ENCODE measurements around the gene NEK9. TPM values are rescaled to one million over a fixed set of nuclear protein-coding genes. Genes with fewer than 3 reads are reported as not detected.

Gene NEK9
- total and polyA plus RNA-seq, 2 experiments from 2014 or later, result 16.3 to 31.1 TPM

- TF ChIP-seq, protein P1, sequence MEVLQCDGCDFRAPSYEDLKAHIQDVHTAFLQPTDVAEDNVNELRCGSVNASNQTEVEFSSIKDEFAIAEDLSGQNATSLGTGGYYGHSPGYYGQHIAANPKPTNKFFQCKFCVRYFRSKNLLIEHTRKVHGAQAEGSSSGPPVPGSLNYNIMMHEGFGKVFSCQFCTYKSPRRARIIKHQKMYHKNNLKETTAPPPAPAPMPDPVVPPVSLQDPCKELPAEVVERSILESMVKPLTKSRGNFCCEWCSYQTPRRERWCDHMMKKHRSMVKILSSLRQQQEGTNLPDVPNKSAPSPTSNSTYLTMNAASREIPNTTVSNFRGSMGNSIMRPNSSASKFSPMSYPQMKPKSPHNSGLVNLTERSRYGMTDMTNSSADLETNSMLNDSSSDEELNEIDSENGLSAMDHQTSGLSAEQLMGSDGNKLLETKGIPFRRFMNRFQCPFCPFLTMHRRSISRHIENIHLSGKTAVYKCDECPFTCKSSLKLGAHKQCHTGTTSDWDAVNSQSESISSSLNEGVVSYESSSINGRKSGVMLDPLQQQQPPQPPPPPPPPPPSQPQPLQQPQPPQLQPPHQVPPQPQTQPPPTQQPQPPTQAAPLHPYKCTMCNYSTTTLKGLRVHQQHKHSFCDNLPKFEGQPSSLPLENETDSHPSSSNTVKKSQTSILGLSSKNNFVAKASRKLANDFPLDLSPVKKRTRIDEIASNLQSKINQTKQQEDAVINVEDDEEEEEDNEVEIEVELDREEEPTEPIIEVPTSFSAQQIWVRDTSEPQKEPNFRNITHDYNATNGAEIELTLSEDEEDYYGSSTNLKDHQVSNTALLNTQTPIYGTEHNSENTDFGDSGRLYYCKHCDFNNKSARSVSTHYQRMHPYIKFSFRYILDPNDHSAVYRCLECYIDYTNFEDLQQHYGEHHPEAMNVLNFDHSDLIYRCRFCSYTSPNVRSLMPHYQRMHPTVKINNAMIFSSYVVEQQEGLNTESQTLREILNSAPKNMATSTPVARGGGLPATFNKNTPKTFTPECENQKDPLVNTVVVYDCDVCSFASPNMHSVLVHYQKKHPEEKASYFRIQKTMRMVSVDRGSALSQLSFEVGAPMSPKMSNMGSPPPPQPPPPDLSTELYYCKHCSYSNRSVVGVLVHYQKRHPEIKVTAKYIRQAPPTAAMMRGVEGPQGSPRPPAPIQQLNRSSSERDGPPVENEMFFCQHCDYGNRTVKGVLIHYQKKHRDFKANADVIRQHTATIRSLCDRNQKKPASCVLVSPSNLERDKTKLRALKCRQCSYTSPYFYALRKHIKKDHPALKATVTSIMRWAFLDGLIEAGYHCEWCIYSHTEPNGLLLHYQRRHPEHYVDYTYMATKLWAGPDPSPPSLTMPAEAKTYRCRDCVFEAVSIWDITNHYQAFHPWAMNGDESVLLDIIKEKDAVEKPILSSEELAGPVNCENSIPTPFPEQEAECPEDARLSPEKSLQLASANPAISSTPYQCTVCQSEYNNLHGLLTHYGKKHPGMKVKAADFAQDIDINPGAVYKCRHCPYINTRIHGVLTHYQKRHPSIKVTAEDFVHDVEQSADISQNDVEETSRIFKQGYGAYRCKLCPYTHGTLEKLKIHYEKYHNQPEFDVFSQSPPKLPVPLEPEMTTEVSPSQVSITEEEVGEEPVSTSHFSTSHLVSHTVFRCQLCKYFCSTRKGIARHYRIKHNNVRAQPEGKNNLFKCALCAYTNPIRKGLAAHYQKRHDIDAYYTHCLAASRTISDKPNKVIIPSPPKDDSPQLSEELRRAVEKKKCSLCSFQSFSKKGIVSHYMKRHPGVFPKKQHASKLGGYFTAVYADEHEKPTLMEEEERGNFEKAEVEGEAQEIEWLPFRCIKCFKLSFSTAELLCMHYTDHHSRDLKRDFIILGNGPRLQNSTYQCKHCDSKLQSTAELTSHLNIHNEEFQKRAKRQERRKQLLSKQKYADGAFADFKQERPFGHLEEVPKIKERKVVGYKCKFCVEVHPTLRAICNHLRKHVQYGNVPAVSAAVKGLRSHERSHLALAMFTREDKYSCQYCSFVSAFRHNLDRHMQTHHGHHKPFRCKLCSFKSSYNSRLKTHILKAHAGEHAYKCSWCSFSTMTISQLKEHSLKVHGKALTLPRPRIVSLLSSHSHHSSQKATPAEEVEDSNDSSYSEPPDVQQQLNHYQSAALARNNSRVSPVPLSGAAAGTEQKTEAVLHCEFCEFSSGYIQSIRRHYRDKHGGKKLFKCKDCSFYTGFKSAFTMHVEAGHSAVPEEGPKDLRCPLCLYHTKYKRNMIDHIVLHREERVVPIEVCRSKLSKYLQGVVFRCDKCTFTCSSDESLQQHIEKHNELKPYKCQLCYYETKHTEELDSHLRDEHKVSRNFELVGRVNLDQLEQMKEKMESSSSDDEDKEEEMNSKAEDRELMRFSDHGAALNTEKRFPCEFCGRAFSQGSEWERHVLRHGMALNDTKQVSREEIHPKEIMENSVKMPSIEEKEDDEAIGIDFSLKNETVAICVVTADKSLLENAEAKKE (CRISPR knock-in tag; IDR thresholded peaks at IDR 0.05), result no peak
- no peak for TF ChIP-seq NANOG (IDR thresholded peaks at IDR 0.05; ENCODE audit: borderline replicate concordance)
- TF ChIP-seq CREB1 (CRISPR knock-in tag; IDR thresholded peaks at IDR 0.05; ENCODE audit: low read depth), result no peak
- TF ChIP-seq STAT1 (IDR thresholded peaks at IDR 0.05; ENCODE audit: unreplicated experiment), result no peak
- TF ChIP-seq EZH2 (IDR thresholded peaks at IDR 0.05; ENCODE audit: low read depth, unreplicated experiment), result no peak
- TF ChIP-seq EZH2phosphoT487 (IDR thresholded peaks at IDR 0.05; ENCODE audit: unreplicated experiment), result no peak
- no peak for TF ChIP-seq ZNF331 (CRISPR knock-in tag; IDR thresholded peaks at IDR 0.05; ENCODE audit: low read depth)
- TF ChIP-seq, protein P2, sequence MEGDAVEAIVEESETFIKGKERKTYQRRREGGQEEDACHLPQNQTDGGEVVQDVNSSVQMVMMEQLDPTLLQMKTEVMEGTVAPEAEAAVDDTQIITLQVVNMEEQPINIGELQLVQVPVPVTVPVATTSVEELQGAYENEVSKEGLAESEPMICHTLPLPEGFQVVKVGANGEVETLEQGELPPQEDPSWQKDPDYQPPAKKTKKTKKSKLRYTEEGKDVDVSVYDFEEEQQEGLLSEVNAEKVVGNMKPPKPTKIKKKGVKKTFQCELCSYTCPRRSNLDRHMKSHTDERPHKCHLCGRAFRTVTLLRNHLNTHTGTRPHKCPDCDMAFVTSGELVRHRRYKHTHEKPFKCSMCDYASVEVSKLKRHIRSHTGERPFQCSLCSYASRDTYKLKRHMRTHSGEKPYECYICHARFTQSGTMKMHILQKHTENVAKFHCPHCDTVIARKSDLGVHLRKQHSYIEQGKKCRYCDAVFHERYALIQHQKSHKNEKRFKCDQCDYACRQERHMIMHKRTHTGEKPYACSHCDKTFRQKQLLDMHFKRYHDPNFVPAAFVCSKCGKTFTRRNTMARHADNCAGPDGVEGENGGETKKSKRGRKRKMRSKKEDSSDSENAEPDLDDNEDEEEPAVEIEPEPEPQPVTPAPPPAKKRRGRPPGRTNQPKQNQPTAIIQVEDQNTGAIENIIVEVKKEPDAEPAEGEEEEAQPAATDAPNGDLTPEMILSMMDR (conservative IDR thresholded peaks at IDR 0.05; ENCODE audit: low read depth in 2 of 2), result no peak
- TF ChIP-seq REST (IDR thresholded peaks at IDR 0.05; ENCODE audit: unreplicated experiment), result no peak
- no peaks in the 10 kb centered on the region for H3F3A ChIP-seq (replicated peaks; ENCODE audit: low read depth)
- H4K20me1 ChIP-seq (replicated peaks; ENCODE audit: insufficient read depth), result no peaks in the 10 kb centered on the region
- H3K4me2 ChIP-seq, result no peak overlapping the region
- peaks cover 24% of the 10 kb centered on the region for H3K36me3 ChIP-seq (ENCODE audit: insufficient read depth)
- H3K9me3 Mint-ChIP-seq, result no peaks in the 10 kb centered on the region
- no peaks in the 10 kb centered on the region for H3K27me3 ChIP-seq (ENCODE audit: insufficient read depth)
- no peak overlapping the region for H3K27ac Mint-ChIP-seq
- ATAC-seq (no peak), DNase-seq (ENCODE audit: low spot score) (no peak)
- no peak overlapping the region for H2AFZ ChIP-seq
- H3K27me3 Mint-ChIP-seq (ENCODE audit: insufficient read depth, low read depth, poor library complexity), result no peaks in the 10 kb centered on the region
- H3K4me1 ChIP-seq (ENCODE audit: insufficient read depth), result no peaks in the 10 kb centered on the region
- peaks cover 79% of the 10 kb centered on the region for H3K36me3 Mint-ChIP-seq (ENCODE audit: low read depth)
- H3K27ac ChIP-seq (ENCODE audit: low read depth), result no peak overlapping the region
- no peaks in the 10 kb centered on the region for H3K79me2 ChIP-seq (replicated peaks; ENCODE audit: insufficient read depth)
- H3K4me3 ChIP-seq, result no peak overlapping the region
- no peaks in the 10 kb centered on the region for H3K4me1 Mint-ChIP-seq
- no peak overlapping the region for H3K4me3 Mint-ChIP-seq
- no peaks in the 10 kb centered on the region for H3K9me2 ChIP-seq (ENCODE audit: insufficient read depth)
These were observed 19.7 kb downstream of the NEK9 start for GRCh38 chr14:75107186-75107585.
